ENCODE measurements around the gene DNM1L. TPM values are rescaled to one million over a fixed set of nuclear protein-coding genes. Genes with fewer than 3 reads are reported as not detected.

The DNM1L gene
- total RNA-seq, 3 donors from 2014 or later = 58.8 to 64.9 (median 62.6) TPM

DNA sequence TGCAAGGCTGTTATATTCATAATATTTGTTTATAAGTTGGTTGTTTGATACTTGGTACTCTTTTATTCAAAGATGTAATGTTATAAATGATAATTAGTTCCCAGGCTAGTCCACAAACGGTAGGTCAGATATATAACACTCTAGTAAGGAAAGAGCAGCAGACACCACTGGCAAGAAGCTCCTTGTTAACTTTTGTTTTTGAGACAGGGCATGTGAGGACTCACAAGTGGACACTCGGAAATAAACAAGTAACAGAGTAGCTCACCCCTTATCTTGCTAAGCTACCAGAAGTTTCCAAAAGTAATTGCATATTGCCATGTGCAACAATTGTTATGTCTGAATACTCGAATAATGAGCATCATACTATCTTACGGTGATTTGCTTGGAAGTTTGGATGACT lies 115.2 kb downstream of the DNM1L start:
- H3K9me3 ChIP-seq = no peaks in the 10 kb centered on the region
- intact Hi-C loops (cut with DNase I, micrococcal nuclease) = no loop called here
- TF ChIP-seq, protein P1, sequence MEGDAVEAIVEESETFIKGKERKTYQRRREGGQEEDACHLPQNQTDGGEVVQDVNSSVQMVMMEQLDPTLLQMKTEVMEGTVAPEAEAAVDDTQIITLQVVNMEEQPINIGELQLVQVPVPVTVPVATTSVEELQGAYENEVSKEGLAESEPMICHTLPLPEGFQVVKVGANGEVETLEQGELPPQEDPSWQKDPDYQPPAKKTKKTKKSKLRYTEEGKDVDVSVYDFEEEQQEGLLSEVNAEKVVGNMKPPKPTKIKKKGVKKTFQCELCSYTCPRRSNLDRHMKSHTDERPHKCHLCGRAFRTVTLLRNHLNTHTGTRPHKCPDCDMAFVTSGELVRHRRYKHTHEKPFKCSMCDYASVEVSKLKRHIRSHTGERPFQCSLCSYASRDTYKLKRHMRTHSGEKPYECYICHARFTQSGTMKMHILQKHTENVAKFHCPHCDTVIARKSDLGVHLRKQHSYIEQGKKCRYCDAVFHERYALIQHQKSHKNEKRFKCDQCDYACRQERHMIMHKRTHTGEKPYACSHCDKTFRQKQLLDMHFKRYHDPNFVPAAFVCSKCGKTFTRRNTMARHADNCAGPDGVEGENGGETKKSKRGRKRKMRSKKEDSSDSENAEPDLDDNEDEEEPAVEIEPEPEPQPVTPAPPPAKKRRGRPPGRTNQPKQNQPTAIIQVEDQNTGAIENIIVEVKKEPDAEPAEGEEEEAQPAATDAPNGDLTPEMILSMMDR (IDR thresholded peaks at IDR 0.05) = no peak
- H3K36me3 ChIP-seq (ENCODE audit: low read depth) = no peaks in the 10 kb centered on the region
- no peaks in the 10 kb centered on the region for H3K4me1 ChIP-seq (ENCODE audit: low read depth)
- no peak overlapping the region for H3K4me3 ChIP-seq
- DNase-seq (no peak), ATAC-seq (no peak)

Other genes starting within 250 kb of the DNM1L start
- 10 to 100 TPM; 11.7 to 13.4 (median 12.0) TPM for gene YARS2, start 76.6 kb downstream of the DNM1L start, total RNA-seq
- 100 to 1,000 TPM in 2 of 3 donors, 10 to 100 TPM in 1; 85.0 to 189 (median 147) TPM for gene PKP2, start 217.5 kb downstream of the DNM1L start, total RNA-seq

Data from mucosa of descending colon (tissue), 3 donors.